Prostate gland (tissue), 2 donors: ENCODE measurements around the gene ALKBH3.

ENCODE experiments used
- CTCF ChIP-seq, 4 experiments: fragments of 200-600 bp in 2 of 4; fragments of 450-650 bp in 2 of 4; sonication (generic) in 2 of 4; IDR thresholded peaks; 1 replicate in 3 of 4; 2 replicates in 1 of 4; pipeline ENCODE4 v1.5.1; 2016 to 2019; ENCODE audit warnings: antibody characterized with exemption in 4 of 4, mild to moderate bottlenecking in 2 of 4, moderate library complexity in 2 of 4
- POLR2A ChIP-seq: fragments of 450-650 bp; IDR thresholded peaks from one replicate; pipeline ENCODE4 v1.6.1; 2016; ENCODE audit warnings: antibody characterized with exemption, mild to moderate bottlenecking

- TF ChIP-seq CTCF (IDR thresholded peaks at IDR 0.05) (no peak), POLR2A (no peak)
These were observed 20.9 kb downstream of the ALKBH3 start for GRCh38 chr11:43901551-43901950.
